ENCODE results near the gene EDEM3.
"Not testable (repeated sequence)": the region's sequence is repeated elsewhere in the genome, so short reads cannot be mapped to it uniquely, and the experiment has no call there.

Gene EDEM3

DNA sequence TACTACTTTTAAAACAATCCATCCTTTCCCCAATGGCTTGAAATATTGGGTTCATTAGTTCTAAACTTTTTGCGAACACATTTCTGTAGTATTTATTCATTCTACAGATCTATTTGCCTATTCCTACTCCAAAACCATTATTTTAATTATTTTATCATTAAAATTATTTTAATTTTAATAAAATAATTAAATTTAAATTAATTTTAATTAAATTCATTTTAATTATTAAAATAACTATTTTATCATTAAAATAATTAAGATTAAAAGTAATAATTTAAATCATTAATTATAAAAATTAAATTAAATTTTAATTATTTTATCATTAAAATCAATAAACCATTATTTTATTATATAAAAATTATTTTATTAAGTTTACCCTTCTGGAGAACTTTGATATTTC is 15.6 kb downstream of the EDEM3 start:
- no peak for DNase-seq

DNA sequence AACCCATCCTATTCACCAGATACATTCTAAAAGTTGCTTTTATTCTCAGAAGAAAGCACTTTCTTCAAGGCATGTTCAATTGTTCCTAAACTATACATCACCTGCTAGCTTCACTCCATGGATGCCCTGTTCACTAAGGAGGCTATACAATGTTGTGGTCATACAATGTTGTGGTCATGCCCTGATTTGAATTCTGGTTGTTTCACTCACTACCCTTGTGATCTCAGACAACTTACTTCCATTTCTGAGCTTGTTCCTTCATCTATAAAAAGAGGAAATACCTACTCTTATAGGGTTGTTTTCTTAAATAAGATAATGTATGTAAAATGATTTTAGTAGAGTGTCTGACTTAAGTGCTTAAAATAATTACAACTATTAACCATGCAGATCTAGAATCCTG is 19.7 kb downstream of the EDEM3 start:
- DNase-seq, result no peak

DNA sequence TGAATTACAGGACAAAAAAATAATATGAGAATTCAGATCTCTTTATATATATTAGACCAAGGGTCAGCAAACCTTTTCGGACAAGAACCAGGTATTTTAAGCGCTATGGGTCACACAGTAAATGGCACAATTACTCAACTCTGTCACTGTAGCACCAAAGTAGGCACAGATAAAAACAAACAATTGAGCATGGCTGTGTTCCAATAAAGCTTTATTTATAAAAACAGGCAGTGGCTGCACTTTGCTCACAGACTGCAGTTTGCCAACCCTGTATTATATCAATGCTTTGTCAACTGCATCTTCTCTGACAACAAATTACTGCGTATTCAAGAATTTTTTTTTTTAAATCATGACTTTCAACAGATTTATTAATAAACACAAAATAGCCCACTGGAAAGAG is 29.8 kb downstream of the EDEM3 start:
- no peak for DNase-seq

DNA sequence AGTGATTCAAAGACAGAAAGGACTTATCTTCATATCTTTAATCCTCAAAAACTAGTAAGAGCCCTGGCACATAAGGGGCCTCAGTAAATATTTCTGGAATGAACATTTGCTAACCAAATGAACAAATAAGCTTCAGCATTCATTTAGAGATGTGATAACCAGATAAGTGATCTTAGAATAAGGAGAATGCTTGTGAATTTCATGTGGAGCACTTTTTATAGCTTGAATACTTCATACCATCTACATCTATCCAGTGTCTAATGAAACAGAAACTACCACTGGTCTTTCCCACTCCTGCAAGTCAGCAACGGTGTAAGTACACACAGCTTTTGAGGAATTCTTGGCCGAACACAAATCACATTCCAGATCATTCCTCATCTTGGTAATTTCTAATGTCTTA is 38.5 kb downstream of the EDEM3 start:
- DNase-seq, result no peak

DNA sequence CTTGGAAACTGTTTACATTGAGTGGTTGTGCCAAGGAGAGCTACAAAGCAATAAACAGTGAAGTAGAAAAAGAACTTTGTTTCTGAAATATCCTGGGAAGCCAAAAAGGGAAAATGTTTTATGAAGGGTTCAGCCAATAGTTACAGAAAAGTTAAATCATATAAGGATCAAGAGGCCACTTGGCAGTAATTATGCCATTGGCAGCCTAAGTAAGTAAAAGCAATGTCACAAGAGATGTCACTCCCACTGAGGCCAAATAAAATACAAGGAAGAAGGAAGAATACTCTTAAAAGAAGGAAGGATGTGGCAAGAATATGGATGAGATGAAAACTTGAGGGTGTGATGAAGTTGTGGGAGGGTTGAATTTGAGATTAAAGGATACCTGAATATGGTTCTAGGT is 45.2 kb downstream of the EDEM3 start:
- no peak for DNase-seq

DNA sequence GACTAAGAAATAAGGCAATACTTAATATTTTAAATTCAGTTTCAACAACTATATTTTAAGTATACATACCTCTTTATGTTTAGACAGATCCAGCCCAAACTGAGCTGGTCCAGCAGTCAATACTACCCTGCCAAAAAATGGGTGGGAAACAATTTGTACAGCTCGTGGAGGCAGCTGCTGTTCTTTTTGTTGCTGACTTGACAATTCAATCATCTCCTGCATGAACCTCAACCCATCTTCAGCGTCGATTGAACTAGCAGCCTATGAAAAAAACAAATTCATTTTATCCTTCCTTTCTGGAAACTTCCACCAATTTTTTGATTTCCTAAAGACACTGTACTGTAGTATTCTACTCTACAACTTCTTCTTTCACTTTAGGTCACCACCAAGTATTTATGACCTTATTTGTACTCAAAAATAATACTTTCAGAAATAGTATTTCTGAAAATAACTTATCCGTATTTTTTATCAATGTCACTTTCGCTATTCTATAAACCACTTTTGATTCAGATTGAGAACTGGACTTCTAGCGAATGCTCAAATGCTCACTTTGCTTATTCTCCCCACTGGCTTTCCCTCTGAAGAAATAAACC is 46.5 kb downstream of the EDEM3 start:
- DNase-seq, result no peak

DNA sequence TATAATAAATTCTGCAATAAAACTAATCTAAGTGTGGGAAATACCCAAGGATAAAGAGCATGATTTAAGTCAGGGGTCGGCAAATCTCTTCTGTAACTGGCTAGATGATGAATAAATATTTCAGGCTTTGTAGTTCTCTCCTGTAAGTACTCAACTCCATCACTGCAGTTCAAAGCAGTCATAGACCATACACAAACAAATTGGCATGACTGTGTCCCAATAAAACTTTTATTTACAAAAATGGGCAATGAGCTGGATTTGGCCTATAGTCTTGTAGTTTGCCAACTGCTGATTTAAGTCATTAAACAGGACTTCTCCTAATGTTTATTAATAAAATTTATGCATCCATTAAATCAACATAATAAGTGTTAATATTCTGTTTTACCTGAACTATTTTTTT is 49.4 kb downstream of the EDEM3 start:
- DNase-seq, result no peak

DNA sequence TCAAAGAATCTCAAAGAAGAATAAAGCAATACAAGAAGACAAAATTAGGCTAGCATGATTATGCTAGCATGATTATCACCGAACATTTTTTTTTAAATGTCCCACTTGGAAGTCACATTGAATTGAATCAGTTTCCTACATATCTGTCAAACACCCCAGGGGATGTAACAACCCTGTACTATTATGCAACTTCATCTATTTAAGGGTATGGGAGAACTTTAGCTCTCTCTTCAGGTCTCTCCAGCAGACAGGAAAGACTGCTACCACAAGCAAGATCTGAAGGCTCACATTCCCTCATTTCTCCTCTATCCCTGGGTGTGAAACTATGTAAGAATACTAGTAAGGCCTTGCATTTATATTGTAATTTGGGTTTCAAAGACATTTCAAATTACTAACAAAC is 52.8 kb downstream of the EDEM3 start:
- DNase-seq, result no peak

DNA sequence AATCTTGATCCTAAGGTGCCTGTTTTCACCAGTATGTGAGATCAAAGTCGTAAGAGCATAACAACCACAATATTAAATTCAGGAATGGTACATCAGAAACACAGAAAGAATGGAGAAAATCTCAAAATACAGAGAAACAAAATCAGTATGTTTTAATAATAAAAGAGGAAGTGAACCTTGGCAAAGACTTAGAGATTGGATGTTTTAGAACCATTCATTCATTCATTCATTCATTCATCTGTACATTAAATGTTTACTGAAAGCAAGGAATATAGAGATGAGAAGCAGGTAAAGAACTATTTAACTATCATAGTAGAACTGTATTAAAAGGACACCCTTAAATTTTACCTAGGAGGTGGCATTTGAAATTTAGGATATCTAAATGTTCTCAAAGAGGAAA is 55.7 kb downstream of the EDEM3 start:
- DNase-seq, result no peak

DNA sequence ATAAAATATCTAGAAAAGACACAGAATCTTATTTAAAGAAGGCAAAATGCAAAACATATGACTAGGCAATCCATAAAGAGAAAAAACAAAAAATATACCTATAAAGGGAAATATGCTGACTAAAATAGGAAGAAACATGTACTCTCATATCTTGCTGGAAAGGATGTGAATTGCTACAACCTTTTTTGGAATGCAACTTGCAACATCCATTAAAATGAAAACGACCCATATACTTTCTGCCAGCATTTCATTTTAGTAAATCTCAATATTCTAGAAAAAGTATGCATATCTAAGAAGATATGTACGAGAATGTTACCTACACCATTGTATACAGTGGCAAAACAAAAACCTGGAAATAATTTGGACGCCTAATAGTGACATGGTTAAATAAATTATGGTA is 56.6 kb downstream of the EDEM3 start:
- DNase-seq, result no peak

DNA sequence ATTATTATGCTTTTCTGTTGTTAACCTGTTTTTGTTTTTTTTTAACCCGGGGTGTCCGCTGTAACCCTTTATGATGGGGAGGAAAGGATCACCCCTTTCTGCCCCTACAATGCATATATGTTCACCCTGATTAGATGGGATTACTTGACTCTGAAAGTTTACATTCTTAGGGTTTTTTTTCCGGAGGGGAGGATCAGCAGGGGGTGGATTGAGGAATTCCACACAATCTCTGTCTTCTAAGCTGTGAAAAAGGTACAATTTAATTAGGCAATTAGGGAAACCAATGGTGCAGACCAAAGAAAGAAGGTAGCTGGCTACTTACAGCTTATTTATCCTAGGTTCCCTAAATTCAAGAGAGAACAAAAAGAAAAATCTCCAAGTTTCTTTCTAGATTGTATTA is 58.3 kb downstream of the EDEM3 start:
- no peak for DNase-seq

DNA sequence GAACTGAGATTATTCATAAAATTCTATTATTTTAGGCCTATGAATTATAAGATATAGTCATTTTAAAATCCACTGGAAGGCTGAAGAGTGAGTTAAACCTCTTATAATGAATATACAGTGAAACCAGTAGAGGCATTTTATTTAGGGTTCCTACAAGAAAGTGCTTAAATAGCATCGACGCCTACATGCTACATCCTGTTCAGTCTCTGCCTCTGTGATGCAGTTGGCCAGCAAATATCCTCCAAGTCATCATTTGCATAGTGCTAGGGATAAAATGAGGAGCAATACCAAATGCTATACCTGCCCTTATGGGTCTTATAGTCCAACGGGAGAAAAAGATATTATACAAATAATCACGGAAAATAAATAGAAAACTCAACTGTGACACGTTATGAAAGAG is 59.6 kb downstream of the EDEM3 start:
- DNase-seq, result no peak

DNA sequence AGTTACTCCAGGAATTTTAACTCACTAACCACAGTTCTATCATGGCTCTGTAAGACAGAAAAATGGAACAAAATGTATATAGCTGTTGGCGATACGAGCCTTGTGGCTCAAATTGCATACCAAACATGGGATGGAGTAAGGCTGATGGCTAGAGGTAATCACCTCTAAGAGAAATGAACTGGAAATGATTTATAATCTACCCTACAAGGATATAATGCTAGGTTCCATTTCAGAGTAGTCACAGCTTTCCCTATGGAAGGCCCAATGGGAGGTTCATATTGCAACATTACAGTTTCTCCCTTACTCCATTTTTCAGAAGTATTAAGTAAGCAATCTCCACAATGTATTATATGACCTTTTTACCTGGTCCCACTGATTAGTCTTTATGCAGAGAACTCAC is 61.6 kb downstream of the EDEM3 start:
- DNase-seq, result no peak

DNA sequence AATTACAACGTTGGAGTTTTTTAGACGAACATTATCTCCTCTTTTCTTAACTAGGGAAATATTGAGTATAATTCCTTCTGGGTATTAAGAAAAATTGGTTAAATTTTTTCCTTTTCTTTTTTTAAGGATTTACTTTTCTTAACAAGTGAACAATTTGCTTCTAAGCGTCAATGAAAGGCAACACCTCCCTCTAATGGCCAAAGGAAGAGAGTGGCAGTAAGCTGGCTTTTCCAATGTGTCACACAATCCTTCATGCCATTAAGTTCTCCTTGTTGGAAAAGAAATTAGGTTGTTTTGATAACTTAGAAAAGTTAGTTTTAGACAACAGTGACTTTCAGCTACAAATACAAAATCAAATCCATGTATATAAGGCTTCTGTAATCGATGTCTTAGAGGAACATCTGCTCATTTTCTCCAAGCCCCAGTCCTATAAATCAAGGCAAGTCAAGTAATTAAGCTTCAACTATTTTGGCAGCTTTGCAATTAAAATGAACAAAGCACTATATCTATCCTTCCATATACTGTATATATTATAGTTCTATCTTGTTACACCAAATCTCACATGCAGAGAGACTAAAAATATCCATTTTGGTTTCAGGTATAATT is 62.8 kb downstream of the EDEM3 start:
- peak in 1 of 2 donors; percentile 13 for DNase-seq

DNA sequence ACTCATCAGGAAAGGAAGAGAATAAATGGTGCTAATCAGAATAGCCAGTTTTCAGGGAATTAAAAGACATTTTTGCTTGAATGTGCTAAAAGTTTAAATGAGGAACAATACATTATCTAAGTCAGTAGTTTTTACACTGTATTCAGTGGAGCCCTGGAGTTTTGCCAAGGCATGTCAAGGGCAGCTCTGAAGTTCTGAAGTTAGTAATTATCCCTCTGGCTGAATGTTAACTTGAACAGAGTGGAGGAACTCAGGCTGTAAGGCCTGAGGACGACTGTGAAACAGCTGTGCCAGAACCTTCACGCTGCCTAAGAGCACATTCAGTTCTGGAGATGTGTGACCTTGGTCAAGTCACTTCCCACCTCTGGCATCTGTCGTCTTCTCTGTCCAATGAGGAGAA is 68.1 kb downstream of the EDEM3 start:
- DNase-seq, result no peak

DNA sequence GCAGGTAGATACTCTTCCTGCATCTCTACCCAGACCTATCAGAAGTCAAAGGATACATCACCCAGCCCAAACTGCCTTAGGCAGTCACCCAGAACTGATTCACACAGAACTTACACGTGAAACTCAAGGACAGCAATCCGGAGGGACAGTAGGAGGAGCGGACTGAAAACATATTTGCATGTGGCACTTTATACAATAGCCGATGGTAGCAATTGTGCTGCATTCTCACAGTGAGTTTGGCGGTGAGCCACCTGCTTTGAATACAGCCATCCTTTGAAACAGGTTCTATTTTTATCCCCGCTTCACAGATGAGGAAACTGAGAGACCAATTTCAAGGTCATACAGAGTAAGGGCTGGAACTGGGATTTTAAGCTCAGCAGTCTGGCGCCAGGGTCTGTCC is 69.5 kb downstream of the EDEM3 start:
- no peak for DNase-seq

DNA sequence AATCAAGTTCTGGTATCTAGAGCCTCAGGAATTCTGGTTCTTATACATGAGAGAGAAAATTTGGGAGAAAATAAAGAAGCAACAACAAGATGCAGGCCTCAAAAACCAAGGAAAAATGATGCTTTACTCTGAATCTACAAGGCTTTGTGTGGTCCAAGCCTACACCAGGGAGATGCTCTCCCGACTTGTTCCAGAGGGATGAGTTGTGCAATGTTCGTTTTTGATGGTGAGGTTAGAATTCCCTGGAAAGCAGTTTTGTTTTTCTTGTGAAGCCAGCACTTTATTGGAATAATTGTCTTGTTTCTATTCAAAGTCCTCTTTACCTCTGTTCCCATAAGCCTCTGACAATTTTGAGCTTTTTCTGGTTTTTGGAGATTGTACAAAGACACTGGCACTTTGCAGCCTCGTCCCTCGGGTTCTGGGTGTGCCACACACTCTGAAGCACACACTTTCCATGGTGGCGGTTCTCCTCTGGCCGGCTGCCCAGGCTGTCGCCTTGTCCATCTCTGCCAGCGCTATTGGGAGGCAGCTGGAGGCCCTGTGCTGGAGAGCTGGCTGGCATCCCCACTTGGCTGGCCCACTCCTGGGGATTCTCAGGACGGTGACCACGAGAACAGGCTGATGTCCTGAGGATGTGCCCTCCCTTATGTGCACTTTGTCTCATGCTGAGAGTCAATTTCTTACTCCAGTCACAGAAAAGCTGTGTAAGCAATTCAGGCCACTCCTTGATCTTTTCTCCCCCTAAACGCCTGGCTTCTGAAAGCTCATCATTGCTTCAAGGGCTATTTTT is 70.2 kb downstream of the EDEM3 start:
- no peak for DNase-seq

DNA sequence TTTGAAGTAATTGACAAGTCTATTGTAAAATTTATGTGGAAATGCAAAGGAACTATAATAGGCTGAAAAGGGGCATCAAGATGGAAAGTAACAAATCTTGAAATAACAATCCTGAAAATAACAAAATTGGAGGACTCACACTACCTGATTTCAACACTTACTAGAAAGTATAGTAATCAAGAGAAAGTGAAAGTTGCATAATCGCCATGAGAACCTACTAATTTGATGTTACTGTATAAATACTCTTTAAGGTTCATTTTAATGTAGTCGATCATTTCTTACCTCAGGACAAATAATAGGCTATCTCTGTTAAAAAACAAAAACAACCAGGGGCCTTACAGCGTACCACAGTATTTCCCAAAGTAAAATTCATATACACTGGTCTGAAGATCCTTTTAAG is 71.7 kb downstream of the EDEM3 start:
- DNase-seq, result no peak

DNA sequence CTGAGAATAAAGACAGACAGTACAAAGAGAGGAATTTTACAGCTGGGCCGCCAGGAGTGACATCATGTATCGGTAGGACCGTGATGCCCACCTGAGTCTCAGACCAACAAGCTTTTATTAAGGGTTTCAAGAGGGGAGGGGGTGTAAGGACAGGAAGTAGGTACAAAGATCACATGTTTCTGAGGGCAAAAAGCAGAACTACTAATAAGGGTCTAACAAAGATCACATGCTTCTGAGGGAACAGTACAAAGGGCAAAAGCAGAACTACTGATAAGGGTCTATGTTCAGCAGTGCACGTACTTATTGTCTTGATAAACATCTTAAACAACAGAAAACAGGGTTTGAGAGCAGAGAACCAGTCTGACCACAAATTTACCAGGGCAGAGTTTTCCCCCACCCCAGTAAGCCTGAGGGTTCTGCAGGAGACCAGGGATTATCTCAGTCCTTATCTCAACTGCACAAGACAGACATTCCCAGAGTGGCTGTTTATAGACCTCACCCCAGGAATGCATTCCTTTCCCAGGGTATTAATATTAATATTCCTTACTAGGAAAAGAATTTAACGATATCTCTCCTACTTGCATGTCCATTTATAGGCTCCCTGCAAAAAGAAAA is 73.9 kb downstream of the EDEM3 start:
- DNase-seq, result not testable (repeated sequence)

DNA sequence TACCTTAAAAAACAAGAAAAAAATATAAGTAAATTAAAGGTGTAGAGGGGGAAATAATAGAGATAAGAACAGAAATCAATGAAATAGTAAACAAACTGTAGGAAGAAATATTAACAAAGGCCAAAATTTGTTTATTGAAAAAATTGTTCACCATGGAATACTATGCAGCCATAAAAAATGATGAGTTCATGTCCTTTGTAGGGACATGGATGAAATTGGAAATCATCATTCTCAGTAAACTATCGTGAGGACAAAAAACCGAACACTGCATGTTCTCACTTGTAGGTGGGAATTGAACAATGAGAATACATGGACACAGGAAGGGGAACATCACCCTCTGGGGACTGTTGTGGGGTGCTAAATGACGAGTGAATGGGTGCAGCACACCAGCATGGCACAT is 75.2 kb downstream of the EDEM3 start:
- DNase-seq, result not testable (repeated sequence)

DNA sequence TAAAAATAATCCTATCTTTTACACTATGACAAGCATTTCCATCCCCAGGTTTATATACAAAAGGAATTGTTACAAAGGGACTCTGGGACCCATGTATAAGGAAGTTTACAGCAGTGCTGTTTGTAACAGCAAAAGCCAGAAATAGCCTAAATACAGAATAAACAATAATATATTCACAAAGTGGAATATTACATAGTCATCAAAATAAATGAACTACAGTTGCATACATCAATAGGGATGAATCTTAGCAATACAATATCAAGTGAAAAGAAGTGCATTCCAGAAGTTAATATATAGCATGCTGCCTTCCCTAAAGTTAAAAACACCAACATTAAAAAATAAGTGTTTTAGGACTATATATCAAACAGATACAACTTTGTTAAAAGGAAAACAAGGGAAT is 77.3 kb downstream of the EDEM3 start:
- no peak for DNase-seq

DNA sequence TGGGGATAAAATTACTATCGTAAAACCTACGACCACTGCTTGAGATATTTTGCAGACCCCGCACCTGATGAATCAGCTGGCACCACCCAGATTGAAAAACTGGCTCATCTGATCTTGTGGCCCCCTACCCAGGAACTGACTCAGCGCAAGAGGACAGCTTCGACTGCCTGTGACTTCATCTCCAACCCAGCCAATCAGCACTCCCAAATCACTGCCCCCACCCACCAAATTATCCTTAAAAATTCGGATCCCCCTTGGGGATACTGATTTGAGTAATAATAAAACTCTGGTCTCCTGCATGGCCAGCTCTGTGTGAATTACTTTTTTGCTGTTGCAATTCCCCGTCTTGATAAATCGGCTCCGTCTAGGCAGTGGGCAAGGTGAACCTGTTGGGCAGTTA is 81.4 kb downstream of the EDEM3 start:
- DNase-seq, result no peak

DNA sequence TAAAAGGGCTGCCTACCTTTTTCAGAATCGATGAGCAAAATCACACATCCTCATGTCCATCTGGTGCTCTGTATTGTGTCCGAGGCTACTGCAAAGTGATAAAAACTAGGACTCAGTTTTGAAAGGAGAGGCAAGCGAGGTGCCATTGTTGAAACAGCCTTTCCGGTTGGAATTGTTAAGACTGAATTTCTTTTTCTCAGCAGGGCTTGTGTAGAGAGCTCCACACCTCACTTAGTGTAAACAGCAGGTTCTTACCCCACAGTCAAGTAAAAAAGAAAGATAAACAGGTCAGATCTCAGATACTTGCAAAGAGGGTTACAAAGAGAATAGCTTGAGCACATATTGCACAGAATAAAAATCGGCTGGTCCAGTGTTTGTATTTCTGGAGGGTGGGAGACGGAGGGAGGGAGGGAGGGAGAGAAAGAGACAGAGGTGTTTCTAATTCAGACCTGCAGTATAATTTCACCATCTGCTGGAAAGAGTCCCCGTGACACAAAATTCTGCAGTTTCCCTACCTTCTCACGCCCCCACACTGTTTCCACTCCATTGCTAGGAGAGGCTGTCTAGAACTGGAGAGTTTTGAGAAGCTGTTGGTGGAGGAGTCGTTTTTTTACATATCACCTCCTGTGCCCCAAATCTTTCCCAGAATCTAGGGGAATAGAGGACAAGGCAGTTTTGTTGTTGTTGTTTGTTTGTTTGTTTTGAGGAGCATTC is 82.5 kb downstream of the EDEM3 start:
- DNase-seq, result no peak

DNA sequence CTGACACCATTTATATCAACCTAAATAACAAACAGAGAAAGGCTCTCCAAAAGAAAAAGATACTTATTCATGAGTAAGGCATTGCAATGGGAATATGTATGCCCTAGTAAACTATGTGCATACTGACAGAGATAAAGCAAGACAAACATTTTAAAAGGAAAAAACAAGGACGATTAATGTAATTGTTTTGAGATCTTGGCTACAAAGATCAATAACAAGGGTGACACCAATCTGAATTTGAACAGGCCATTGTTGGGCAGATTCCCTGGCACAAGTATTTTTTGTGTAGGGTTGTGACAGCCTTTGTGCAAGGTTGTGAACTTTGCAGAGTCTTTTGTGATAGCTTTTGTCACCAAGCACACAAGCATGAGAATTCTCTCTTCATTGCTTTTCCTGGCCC is 85.3 kb downstream of the EDEM3 start:
- no peak for DNase-seq

All from CD4-positive, alpha-beta T cell treated with Interferon alpha-2 for 1 hour (primary cell).